ENCODE measurements around the gene SPAG16.

DNA sequence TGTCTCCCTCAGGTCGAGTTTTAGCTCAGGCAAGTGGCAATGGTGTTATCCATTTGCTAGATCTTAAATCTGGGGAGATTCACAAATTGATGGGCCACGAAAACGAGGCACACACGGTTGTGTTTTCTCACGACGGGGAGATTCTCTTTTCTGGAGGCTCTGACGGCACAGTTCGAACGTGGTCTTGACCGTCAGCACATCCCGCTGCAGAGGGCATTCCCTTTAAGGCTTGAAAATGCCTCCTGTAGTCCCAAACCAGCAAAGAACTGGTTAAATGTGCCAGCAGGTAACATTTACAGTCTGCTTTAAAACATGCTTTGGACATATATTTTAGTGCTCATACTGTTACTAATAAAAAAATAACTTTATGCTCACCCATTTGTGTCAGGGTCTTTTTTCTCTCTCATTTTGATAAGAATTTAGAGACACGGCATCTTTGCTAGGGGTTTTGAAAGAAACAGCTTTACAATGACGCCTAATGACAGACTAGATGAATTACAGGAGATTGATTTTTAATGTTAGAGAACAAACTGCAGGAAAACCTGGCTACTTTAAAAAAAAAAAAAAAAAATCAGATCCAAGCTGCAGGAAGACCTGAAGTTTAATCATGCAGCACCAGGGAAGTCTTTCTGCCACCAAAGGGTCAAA, 1126.0 kb downstream of the SPAG16 start:
- TF ChIP-seq CBFB (CRISPR knock-in tag; IDR thresholded peaks at IDR 0.05; ENCODE audit: low read depth), result no peak
- no peak for TF ChIP-seq FOXP1 (CRISPR knock-in tag; IDR thresholded peaks at IDR 0.05; ENCODE audit: borderline replicate concordance)
- TF ChIP-seq MAX (CRISPR knock-in tag; IDR thresholded peaks at IDR 0.05), result no peak
